ENCODE results near the gene RAB40C.
"Not testable (repeated sequence)": the region's sequence is repeated elsewhere in the genome, so short reads cannot be mapped to it uniquely, and the experiment has no call there.

Gene RAB40C

DNA sequence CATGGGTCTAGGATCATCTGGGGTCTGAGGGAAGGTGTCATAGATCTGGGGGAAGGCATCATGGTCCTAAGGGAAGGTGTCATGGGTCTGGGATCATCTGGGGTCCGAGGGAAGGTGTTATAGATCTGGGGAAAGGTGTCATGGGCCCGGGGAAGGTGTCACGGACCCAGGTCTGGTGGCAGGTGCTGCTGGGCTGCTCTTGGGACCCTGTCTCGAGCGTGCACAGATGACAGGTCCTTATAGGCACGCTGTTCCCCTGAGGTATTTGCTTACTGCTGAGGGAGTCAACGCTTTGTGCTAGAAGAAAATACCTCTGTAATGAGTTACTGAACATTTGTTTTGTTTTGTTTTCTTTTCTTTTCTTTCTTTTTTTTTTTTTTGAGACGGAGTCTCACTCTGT lies 1.4 kb downstream of the RAB40C start:
- DNase-seq, result no peak

DNA sequence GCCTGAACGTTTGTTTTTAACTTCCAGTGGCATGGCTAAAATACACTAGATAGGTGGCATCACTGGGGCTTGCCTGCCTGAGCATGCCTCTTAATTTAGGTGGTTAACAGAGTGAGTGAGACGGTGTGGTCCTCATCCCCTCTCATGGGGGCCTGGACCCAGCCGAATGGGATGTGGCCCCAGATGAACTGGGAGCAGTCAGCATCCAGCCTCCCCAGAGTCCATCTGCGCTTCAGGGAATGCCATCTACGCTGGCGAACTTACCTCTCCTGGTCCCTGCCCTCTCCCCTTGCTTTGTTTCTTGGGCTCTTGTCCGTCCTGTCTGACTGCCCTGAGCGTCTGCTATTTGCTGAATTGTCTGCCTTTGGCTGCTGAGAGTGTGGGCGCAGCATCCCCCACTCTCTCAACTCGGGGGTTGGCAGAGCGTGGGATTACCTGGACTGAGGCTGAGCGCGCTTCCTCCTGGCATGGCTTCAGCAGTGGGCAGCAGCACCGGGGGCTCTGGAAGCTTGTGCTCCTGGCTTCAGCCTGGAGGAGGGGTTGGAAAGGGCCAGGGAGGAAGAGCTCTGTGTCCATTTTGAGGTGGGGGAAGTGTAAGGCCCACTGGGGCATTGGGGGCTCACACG lies 2.1 kb downstream of the RAB40C start:
- DNase-seq, result no peak

DNA sequence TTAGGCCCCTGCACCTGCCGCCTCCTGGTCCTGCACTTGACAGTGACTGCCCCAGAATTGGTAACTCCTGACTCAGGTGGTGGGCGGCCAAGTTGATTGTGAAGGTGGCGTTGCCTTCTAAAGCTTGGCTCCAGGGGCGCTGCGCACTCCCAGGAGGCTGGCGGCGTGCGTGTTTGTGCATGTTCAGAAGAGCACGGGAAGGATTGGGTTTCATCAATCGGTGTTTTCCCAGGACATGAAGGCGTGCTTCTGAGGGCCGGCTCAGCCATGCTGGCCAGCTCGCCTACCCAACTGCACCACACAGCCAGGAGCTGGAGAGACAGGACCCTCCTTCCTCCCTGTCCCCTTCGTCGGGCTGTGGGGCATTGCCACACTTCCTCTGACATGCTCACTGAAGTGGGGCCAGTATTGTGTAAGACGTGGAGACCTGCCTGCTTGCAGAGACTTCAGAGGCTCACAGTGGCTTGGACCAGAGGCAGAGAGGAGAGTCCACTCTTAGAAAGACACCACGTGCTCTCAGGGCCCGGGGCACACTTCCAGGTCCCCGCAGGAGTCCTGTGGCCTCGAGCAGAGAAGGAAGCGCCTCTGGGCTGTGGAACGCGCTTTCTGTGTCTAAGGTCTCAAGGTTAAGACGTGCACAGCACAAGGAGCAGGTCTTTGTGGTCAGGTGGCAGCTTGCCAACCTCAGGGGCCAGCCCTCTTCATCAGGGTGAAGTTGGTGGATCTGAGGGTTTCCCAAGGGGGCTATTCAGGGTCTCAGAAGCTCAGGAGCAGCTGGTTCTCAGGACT lies 2.8 kb downstream of the RAB40C start:
- DNase-seq, result no peak

DNA sequence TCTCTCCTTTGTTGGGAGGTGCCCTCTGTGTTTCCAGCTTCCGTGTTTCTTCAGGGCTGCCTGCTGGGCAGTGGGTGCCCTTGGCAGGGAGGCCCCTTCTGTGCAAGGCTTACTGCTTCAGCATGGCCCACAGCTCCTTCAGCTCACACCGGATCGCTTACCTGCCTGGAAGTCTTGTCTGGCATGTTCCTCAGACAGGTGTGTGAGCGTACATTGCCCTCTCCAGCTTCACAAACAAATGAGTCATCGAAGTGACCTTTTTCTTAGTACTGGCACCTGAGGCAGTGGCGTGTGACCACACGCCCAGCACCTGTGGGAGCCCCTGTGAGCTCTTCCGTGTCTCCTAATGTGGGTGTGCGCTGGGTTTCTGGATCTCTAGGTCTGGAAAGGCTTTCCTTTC lies 3.5 kb downstream of the RAB40C start:
- DNase-seq, result no peak

DNA sequence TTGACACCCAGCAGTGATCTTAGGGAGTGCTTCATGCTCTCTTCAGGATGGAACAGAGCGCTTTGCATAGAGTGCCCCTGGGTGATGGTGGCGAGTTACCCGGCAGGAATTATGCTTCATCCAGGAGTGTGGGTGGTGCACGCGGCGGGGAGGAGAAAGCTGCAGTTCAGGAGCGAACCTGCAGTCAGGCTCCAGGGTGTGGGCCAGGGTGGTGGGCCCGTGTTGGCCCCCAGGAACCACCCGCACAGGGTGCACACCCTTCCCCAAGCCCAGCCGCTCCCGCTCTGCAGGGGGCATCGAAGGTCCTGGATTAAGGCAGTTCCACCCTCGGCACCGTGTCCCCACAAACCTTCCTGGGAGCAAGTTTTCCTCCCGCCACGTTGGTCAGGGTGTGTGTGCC lies 3.9 kb downstream of the RAB40C start:
- no peak for DNase-seq

DNA sequence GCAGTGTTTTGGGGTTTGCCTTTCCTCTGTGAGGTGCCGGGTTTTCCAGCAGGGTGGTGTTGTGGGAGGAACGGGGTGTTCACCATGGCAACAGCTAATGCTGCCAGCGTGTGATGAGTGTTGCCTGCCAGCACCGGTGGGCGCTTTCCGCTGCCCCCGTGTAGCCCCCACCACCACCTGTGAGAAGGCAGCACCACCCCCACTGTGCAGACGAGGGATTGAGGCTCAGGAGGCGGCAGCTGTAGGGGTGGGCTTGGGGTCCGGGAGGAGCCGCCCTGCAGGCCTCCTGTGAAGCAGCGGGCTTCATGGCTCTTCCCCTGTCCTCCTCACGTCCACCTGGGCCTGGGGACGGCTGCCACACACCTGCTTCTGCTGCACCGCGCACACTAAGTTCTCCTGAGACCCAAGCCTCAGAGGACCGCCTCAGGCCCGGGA lies 5.2 kb downstream of the RAB40C start:
- DNase-seq, result no peak

DNA sequence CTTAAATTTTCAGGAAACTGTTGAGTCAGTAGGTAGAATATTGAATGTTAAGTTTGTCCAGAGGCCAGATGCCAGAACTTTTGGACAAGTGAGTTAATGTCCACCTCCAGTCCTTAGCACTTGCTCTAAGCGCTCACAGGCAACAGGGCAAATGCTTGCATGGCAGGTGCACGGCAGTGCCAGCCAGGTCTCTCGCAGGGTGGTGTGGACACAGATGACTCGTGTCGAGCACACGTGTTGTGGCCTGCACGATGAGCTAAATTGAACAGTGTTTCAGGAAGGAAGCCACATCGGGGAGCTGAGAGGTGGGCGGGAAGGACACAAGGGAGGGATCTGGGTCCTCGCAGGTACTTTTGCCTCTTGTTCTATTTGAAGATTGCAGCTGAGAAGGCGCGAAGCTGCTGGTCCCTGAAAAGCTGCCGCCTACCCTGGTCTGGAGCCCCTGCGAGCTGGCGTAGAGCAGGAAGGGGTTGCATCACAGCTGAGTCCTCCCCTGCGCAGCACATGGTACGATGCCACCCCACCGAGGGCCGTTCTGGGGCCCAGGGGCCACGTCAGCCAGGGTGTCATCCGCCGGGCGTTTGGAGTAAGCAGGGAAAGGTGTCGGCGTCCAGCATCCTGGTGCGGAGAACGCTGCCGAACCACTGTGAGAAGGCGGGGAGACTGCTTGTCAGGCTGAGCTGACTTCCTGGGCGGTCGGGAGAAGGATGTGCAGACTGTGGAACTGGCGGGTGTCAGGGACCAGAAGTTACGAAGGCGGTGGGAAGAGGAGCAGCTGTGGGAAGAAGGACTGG lies 6.3 kb downstream of the RAB40C start:
- DNase-seq, result no peak

DNA sequence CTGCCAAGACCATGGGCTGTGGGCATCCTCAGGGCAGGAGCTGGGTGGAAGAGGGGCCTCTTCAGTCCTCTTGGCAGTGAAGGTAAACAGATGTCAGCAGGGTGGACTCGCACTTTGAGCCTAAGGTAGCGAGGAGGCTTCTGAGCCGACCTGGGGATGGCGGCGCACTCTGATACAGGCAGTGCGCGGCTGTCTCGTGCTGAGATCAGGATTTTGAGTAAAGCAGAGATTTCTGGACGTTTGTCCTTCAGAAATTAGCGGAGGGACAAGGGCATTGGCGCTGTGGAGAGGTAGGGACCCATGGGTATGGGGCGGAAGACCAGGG lies 6.8 kb downstream of the RAB40C start:
- DNase-seq, result no peak

DNA sequence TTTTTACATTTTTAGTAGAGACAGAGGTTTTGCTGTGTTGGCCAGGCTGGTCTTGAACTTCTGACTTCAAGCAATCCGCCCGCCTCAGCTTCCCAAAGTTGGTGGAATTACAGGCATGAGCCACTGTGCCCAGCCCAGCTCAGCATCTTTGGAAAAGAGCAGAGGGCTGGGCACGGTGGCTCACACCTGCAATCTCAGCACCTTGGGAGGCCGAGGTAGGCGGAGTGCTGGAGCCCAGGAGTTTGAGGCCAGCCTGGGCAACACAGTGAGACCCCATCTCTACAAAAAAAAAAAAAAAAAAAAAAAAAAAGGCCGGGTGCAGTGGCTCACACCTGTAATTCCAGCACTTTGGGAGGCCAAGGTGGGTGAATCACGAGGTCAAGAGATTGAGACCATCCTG lies 7.8 kb downstream of the RAB40C start:
- not testable (repeated sequence) for DNase-seq

DNA sequence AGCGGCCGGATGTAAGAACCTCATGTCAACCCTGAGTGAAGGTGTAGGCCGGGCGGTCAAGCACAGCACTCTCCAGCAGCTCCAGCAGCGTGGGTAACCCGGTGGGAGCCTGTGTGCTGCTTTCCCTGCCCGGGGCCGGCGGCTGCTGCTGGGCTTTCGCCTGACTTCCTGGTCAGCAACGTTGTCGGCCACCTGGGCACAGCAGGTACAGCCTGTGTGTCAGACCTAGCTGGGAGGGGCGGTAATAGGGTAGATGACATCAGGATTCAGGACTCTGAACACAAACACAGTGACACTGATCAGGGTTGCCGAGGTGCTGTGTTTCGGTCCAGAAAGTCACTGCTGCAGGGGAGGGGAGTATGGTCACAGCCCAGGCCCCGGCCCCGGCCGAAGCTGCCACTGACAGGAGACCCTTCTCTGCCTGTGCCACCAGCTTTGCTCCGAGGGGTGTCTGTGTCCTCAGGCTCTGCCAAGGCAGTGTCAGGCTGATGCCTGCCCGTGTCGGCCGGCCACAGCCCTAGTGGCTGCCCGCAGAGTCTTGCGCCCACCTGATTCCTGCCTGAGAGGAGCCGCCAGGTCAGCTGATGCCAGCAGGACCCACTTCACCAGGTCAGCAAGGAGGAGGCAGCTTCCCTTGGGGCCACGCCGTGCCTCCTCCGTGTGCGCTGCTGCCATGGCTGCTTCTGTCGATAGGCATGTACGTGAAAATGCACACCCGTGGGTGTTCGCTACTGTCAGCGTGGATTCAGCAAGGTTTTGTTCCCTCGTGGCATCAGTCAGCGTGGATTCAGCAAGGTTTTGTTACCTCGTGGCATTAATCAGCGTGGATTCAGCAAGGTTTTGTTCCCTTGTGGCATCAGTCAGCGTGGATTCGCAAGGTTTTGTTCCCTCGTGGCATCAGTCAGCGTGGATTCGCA lies 9.2 kb downstream of the RAB40C start:
- DNase-seq, result no peak

DNA sequence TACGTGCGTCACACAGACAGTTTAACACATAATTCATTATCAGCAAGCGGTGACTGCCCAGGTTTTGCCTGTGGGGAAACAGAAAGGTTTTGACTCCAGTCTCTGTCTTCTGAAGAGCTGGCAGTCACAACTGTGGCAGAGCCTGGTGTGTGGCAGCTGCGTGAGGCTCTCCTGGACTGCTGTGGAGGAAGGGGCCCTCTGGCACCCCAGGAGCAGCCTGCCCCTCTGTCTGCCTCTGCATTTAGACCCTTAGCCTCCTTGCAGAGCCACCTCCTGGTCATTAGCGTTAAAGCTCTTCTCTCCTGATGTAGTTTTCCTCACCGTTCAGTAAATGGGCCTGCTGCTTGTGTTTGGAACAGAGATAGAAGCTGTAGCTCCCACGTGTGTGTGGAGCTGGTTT lies 10.9 kb downstream of the RAB40C start:
- DNase-seq, result peak; percentile 13

DNA sequence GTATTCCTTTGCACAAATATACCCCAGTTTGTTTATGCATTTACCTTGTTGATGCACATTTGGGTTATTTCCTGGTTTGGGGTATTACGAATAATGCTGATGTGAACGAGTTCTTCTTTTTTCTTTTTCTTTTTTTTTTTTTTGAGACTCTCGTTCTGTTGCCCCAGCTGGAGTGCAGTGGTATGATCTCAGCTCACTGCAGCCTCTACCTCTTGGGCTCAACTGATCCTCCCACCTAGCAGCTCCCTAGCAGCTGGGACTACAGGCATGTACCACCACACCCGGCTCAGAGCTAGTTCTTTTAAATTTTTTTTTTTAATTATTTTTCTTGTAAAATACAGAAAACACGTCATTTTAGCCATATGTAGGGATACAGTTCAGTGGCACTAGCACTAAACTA lies 14.1 kb downstream of the RAB40C start:
- no peak for DNase-seq

DNA sequence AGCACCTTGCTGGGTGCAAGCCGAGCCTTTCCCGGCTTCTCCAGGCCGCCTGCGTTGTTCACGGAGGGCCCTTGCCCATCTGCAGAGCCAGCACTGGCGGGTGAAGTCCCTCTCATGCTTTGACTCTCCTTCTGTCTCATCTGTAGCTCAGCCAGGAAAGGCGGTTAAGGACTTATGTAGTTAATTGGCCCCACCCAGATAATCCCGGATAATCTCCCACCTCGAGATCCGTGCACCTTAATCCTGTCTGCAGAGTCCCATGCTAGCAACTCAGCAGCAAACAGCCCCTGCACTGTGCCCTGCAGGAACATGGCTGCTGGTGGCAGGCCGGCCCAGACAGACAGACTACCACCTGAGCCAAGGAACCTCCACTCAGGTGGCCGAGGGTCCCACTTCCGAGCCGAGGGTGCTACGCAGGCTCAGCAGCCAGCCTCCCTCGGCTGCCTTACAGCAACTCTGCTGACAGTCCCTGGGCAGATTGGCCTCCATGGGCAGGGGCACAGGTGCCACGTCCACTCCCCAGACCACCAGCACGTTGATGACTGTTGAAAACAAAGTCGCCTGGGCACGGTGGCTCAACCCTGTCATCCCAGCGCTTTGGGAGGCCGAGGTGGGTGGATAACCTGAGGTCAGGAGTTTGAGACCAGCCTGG lies 16.9 kb downstream of the RAB40C start:
- DNase-seq, result no peak

DNA sequence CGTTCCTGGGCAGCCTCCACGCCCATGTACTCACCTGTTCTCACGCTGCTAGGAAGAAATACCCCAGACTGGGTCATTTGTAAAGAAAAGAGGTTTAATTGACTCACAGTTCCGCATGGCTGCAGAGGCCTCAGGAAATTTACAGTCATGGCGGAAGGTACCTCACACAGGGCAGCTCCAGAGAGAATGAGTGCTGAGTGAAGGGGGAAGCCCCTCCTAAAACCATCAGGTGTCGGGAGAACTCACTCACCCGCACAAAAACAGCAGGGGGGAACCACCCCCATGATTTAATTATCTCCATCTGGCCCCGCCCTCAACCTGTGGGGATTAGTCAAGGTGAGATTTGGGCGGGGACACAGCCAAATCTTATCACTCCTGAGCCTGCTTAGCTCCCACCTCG lies 18.2 kb downstream of the RAB40C start:
- no peak for DNase-seq

DNA sequence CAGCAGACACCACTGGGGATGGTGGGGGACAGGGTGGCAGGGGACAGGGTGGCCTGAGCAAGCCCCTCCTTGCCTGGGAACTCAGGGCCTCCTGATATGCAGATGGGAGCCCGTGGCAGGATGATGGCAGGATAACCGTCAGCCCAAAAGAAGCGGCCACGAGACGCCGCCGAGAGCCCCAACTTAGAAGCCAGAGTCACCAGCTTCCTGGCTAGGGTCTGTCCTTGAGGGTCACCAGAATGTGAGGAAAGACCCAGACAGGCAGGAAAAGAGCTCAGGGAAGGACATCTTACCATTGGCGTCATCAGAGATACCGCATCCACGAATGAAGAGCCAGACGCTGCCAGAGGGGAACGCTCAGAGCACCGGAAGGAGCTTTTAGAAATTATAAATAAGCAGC lies 19.4 kb downstream of the RAB40C start:
- no peak for DNase-seq

DNA sequence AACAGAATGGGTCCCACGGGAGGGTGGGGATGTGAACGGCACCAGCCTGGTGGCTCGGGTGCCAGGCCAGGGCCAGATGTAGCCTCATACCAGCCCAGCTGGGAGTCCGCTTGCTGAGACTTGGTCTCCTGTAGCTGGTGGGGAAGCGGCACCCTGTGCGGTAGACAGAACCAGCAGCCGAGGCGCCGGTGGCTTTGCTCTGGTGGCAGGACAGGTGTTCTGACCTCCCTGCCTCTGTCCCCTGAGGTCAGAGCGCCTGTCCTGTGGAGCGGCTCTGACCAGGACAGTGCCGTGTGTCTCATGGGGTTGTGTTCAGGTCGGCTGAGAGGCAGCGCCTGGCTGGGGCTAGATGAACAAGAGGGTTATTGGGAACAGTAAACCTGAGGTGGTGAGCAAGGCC lies 20.1 kb downstream of the RAB40C start:
- DNase-seq, result no peak

DNA sequence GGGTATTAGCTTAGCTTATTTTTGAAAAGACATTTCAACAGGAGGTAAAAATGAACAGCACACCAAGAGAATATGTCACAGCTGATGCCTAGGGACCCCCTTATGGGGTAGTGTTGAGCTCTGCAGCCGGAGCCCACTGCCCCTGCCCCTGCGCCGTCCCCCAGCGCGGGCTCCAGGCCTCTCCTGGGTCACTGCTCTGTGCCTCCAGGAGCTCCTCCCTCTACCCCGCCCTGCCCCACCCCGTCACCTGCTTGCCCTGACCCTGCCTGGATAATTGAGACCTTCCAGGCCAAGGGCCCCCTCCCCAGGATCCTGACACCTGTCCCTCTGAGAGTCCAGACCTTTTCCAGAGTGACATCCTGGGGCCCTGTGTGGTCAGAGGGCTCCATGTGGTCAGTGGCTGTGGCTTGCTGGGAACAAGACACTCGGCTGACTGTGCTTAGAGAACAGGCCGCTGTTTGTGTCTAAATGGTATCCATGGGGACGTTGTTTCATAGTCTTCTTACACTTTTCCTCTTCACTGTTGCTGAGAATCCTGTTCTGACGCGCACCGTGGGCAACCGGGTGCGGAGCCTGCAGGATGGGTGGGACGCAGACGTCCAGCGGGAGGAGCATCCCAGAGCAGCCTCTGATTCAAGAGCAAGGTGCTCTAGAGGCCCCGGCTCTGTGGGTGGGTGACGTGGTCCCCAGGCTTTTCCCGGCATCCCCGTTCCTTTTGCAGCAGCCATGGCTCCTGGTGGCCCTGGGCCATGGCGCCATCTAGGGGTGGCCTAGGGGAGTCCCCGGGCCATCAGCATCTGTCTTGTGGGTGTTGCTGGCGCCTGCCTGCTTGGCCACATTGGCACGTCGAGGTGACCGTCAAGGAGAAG lies 20.9 kb downstream of the RAB40C start:
- no peak for DNase-seq

DNA sequence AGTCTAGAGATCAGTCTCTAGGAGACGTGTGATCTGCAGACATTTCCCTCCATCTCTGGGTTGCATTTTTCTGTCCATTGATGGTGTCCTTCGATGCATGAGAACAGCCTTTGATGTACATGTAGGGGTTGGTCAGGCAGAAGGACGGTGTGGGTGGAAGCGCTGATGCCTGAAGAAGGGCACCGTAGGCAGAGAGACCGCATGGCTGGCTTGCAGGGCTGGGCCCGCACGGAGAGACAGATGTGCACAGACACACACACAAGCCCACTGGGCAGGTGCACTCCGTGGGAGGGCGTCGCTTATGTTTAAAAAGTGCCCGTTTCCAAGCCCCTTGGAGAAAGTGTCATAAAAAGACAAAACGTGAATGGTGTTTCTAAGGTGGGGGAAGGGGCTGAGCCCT lies 25.3 kb downstream of the RAB40C start:
- no peak for DNase-seq

DNA sequence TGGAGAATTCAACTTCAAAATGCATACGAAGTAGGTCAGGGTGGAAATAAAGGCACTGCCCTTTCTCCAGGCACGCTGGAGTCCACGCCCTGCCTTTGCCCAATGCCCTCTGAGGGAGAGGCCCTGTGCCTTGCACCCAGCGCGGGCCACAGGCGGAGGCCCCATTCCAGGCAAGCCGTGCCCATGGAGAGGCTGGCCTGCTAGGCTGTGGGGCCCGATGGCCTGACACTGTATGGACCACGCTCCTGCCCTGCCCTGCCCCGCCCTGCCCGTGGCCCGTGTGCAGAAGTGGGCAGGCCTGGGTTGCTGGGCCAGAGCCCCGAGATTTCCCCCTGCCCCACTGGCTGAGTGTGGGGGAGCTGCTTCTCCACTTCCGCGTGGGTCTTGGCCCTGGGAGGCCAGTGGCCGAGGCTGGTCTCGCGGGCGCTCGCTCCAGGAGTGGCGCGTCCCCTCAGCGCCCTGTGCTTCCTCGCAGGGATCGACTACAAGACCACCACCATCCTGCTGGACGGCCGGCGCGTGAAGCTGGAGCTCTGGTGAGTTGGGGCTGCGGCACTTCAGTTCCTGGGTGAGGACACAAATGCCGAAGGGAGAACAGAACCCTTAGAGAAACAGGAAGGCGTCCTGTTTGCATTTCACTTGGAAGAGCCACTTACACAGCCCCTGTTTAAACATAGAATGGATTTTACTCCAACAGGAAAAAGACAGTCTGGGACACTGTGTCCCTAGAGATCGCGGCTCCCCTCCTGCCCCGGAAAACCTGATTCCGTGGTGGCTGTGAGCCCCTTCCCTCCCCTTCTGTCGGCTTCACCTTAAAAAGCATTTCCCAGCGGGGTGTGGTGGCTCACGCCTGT lies 27.1 kb downstream of the RAB40C start:
- DNase-seq, result no peak

DNA sequence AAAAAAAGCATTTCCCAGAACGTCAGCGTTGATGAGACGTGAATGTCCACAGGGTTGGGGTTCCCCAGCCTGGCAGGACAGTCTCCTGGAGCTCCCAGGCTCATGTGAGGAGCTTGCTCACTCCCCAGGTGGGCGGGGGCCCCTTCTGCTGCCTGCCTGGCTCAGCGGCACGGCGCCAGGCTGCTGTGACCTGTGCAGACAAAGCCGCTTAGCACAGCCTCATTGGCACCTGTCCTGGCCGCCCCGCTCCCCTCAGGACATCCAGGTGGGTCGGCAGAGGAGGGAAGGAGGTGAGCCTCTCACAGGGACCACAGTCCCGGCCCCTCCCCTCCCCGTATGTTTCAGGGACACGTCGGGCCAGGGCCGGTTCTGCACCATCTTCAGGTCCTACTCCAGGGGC lies 28.0 kb downstream of the RAB40C start:
- no peak for DNase-seq
